Stimulated activated CD8-positive, alpha-beta memory T cell treated with anti-CD3 and anti-CD28 coated beads, Interleukin-15, amount 100 ng/mL, for 1 hour (primary cell): ENCODE measurements around the gene STIP1.
A peak's percentile ranks its signal among the peaks of the same experiment; 100 is the strongest.

Experiments used
- DNase-seq: peaks from one replicate; pipeline ENCODE4 v3.0.0-alpha.2; 2020; ENCODE audit warnings: low read depth

Gene STIP1

DNA sequence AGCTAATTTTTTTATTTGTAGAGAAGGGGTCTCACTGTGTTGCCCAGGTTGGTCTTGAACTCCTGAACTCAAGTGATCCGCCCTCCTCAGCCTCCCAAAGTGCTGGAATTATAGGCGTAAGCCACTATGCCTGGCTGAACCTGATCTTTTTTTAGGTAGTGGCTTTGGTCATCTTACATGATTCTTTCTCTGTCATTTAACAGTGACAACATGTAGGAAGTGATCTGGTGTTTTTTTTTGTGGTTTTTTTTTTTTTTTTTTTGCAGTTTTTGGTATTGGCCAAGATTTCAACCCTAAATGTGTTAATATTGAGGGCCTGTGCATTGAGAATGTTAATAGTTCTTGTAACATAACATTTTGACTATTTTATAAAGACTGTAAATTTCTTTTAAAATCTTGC, 12.5 kb downstream of the STIP1 start:
- DNase-seq, result no peak

DNA sequence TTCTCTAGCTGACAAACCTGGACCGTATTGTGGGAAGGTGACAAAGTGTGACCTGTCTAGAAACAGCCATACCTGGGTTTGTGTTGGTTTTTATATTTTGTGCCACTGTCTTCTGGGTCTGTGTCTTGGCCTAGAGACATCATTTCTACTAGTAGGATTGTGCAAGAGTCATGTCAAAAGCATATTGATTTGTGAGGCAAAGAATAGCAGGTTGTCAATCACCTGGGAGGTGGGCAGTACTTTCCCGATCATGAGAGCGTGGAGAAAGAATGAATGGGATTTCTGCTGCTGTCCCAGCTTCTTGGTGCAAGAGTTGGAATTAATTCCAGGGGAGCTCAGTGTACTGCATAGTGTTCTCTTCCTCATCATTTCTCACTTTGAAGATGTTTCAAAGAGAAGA, 15.6 kb downstream of the STIP1 start:
- no peak for DNase-seq

DNA sequence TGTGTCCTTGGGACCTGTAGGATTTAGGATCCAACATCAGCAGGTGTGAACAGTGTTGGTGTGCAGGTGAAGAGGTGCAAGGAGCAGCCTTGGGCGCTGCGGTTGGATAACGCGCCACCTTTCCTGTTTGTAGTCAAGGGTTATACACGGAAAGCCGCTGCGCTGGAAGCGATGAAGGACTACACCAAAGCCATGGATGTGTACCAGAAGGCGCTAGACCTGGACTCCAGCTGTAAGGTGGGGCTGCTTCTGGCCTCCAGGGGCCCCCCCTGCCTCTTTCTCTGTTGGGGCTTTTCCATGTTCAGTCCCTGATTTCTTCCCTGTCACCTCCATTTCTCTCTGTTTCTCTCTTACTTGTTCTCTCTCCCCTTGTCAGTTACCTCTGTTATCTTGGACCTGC, 17.0 kb downstream of the STIP1 start:
- no peak for DNase-seq

DNA sequence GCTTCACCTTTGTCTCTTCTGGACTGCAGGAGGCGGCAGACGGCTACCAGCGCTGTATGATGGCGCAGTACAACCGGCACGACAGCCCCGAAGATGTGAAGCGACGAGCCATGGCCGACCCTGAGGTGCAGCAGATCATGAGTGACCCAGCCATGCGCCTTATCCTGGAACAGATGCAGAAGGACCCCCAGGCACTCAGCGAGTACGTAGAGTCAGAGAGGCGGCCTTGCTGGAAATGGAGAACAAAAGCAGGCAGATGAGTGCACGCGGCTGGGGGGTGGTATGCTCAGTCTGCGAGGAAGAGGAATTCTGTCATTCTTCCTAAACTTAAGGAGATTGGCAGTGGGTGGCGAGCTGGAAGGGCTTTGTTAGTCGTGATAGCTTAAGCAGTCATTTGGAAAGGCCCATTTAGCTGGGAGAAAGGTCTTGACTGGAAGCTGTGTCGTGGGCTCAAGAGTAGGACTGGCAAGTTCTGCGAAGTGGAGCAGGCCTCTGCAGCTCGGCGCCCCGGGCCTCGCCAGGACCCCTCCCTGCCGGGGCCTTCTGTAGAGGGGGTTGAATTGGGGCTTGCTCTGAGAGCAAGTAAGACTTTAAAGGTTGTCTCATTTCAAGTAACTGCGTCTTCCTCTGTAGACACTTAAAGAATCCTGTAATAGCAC, 17.6 kb downstream of the STIP1 start:
- DNase-seq, result no peak

DNA sequence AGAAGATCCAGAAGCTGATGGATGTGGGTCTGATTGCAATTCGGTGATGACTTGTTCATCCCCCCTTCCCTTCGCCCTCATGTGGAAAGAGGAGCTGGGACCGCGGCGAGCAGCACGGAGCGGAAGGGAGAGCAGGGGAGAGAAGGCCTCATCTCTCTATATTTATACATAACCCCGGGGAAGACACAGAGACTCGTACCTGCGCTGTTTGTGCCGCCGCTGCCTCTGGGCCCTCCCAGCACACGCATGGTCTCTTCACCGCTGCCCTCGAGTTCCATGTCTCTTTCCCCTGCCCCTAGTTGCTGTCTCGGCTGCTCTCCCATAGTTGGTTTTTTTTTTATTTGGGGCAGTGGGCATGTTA, 18.1 kb downstream of the STIP1 start:
- no peak for DNase-seq

DNA sequence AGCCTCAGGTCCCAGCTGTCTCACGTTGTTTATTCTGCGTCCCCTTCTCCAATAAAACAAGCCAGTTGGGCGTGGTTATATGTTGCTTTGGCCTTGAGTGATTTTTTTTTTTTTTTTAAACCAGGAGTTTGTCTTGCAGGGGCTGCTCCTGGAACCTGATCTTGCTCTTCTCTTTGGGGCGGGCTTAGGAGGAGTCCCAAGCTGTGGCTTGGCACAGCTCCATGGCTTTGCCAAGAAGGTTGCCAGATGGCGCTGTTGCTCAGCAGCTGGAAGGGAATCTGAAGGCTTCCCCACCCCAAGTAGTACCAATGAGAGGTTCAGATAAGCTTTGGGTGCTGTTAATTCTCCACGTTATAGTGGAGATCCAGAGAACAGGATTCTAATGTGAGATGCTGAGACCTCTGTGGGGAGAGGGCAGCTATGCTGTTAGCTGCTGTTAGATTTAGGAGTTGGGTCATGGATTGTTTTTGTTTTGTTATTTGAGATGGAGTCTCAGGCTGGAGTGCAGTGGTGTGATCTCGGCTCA, 18.6 kb downstream of the STIP1 start:
- peak; percentile 70 for DNase-seq

DNA sequence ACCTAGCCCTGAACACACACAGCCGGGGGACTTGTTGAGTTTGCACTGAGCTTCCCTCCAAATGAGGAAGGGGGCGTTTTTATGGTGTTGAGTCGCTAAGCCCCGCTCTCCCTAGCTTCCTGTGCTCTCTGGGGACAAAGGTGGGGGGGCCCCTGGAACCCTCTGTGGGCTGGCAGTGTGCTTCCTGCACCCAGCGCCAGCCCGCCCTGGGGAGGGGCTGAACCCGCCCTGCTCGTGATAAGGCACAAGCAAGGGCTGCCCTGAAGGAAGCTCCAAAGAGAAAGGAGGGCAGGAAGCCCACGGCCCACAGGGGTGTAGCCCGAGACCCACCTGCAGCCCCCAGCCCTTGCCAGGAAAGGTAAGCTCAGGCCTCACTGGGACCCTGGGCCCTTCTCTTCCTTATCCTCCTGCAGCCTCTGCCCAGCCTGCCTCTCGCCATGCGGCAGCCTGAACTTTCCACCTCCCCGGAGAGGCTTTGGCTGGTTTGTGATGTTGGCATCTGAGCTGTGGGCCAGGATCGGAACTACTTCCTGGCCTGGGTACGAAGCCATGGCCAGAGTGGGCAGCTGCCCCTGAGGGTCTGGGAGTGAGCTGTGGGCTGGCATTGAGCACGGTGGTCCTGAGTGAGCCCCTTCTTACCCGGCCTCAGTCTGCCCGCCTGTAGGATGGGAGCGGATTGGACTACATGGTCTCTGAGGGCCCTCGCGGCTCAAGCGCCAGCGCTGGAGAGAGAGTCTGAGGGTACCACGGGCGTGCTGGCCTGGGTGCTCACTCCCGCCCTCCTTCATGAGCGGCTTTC, 20.7 kb downstream of the STIP1 start, which contains the start of gene FERMT3:
Gene FERMT3 (plus strand): TSS at position 265 of the 799 bp plus-strand sequence. CDS start 644 bp downstream, outside the sequence.
- DNase-seq, result no peak

DNA sequence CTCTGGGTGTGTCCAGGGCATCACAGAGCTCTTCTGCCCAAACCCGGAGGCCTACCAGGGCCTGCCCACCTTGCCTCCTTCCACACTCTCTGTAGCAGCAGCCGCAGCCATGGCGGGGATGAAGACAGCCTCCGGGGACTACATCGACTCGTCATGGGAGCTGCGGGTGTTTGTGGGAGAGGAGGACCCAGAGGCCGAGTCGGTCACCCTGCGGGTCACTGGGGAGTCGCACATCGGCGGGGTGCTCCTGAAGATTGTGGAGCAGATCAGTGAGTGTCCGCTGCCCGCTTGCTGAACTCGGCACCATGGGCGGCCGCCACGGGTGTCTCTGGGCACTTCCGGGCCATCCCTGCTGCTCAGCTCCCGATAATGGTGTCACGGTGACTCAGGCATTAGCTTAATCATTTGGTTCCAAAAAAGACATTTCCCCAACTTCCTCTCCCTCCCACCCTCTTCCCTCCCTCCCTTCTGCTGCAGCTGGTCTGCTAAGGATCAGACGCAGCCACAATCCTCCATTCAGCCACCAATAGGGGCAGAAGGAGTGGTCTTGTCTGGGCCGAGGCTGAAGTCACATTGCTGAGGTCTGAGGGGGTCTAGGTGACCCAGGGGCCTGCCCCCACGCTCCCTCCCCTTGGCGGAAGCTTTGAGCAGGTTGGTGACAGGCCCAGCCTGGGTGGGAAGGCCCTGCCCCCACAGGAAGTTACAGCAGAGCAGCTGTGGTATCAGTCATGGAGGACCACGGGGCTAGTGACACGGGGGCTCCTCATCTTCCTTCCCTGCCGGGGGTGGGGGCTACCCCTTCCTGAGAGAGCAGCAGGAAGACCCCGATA, 21.5 kb downstream of the STIP1 start:
- peak; percentile 50 for DNase-seq

DNA sequence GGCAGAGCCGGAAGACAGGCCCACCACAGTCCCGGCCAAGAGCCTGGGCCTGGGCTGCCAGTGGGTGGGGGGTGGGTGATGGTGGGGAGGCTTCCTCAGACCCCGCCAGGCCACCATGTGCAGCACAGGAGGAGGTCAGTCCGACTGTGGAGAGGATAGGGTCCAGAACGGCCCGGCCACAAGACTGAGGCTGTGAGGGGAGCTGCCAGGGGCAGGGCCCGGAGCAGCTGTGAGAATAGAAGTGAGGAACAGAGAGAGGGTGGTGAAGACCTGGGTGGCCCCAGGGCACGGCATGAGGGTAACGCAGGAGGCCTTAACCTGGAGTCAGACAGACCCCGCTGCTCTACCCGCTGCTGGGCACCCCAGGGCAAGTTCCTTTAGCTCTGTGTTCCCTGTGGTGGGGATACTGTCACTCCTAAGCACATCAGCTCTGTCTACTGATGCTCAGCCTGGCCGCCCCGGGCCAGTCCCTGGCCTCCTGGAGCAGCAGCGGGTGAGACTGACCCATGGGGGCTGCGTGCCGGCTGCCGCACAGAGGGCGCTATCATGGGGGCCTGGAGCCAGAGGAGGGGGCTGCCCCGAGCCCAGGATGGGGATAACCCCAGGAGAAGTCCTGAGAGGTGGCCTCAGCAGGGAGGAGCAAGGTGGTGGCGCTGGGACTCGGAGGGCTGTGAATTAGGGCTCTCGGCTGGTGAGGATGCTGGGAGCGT, 22.3 kb downstream of the STIP1 start:
- no peak for DNase-seq

DNA sequence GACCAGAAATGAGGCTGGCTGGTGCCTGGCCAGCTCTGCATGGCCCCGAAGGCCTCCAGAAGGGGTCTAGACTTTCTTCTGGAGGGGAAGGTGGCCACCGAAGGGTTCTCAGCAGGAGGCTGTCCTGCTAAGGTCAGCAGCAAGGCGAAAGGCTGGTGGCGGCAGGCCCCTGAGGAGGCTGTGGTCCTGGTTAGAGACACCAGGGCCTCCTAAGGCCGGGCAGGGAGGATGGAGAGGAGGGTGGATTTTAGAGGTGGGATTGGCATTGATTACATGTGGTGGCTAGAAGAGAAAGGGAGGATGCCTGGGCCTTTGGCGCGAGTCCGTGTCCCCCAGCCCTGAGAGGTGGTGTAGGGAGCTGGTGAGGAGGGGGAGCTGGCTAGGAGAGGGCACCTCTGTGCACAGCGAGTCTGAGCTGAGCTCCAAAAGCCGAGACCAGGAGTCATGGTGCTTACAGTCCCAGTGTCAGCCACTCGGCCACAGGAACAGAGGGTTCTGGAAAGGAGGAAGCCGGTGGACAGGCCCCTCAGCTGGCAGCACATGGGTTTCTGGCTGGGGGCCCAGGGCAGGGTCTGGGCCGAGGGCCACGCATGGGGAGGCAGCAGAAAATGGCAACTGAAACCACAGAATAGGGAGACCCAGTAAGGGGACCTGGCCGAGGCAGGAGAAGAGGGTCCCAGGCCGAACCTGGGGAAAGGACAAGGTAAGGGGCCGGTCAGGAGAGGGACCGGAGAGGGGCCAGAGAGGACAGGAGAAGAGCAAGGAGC, 23.0 kb downstream of the STIP1 start:
- DNase-seq, result no peak

DNA sequence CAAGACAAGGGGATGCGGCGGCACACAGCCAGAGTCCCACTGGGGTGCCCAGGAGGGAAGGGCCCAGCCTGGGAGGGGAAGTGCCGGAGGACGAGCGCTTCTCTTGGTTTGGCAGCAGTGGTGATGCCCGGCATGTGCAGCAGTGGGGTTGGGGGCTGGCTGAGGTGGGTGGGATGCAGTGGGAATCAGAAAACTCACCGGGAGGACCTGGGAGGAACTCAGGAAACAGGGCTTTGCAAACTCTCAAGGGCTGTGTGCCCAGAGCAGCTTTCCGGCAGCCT, 23.5 kb downstream of the STIP1 start:
- no peak for DNase-seq

DNA sequence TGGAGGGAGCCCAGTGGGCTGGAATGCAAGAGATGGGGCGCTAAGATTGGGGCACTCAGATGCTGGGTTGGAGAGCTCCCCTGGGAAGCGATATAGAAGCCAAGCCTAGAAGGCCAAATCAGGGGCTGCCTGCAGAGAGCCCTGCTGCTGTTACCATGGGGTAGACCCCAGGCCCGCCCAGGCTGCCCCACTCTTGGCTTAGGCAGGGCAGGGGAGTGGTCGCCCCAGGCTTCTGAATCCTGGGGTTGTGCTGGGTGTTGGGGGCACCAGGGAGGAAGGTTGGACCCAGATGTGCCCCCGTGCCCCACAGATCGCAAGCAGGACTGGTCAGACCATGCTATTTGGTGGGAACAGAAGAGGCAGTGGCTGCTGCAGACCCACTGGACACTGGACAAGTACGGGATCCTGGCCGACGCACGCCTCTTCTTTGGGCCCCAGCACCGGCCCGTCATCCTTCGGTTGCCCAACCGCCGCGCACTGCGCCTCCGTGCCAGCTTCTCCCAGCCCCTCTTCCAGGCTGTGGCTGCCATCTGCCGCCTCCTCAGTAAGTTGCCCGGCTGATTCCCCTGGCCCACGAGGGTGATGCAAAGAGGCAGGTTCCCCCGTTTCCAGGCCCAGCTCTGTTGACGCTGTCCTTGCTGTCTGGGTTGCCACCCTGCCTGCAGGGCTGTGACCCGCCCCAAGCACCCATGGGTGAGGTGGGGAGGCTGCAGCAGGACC, 24.5 kb downstream of the STIP1 start:
- no peak for DNase-seq

DNA sequence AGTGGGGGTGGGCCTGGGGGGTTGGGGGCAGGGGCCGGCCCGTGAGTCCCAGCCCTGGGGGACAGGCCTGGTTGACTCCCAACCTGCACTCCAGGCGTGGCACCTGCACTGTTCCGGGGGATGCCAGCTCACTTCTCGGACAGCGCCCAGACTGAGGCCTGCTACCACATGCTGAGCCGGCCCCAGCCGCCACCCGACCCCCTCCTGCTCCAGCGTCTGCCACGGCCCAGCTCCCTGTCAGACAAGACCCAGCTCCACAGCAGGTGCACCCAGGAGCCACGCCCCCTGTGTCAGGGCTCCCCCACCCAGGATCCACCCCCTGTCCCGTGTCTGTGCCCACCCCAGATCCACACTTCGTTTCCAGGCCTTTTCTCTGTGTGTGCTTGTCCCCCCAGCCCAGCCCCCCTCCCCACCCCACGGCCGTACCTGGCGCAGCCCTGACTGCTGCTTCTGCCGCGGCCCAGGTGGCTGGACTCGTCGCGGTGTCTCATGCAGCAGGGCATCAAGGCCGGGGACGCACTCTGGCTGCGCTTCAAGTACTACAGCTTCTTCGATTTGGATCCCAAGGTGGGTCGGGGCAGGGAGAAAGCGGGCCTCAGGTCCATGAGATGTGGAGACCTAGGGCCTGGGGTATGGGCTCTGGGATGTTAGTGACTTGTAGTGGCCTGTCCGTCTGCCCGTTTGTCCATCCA, 25.4 kb downstream of the STIP1 start:
- no peak for DNase-seq

DNA sequence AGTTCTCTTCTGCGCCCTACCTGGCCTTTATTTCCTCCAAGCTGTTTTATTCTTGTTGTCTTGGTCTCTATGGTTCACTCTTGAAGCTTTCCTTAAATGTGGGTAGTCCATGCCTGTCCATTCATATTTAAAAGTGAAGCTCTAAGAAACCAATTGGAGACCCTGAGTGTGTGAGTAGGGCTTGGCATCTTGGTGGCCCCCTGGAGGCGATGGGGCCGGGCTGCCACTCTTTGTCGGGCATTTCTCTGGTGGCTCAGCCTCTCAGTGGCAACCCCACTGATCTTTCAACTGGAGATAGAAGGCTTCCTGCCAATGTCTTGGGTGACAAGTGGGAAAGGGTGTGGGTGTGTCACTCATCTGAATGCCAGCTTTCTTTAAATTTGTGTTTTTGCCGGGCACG, 30.9 kb downstream of the STIP1 start:
- DNase-seq, result no peak

DNA sequence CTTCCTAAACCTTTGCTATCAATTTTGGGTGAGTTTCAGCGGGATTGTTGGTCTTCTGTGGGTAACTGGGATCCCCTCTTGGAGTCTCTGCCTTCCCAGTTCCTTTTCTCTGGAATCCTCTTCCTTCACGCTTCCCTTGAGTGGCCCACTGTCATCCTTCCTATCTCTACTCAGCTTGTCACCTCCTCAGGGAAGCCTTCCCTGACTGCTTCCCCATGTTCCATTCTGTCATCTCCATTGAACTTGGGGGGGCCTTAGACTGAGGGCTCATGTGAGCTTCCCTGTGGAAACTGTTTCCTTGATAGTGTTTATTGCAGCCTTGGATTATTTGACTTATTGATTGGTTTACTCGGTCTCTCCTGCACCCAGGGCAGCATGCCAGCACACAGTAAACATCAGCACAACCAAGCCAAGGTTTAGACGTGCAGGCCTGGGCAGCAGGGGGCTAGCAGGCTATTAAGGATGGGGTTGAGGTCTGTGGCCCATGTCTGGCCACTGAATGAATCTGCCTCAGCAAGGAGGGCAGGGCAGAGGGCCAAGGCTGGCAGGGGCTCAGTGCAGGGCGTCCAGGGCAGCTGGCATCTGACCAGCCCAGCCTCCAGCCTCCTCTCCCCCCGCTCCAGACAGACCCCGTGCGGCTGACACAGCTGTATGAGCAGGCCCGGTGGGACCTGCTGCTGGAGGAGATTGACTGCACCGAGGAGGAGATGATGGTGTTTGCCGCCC, 32.8 kb downstream of the STIP1 start:
- DNase-seq, result no peak

DNA sequence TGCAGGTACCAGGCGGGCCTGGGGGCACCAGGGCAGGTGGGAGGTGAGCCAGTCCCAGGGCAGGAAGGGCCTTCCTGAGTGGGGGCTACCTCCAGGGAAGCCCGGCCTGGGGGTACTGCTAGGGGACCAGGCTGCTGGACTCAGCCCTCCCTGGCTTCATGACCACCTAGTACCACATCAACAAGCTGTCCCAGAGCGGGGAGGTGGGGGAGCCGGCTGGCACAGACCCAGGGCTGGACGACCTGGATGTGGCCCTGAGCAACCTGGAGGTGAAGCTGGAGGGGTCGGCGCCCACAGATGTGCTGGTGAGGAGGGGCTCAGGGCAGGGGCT, 33.3 kb downstream of the STIP1 start:
- no peak for DNase-seq

DNA sequence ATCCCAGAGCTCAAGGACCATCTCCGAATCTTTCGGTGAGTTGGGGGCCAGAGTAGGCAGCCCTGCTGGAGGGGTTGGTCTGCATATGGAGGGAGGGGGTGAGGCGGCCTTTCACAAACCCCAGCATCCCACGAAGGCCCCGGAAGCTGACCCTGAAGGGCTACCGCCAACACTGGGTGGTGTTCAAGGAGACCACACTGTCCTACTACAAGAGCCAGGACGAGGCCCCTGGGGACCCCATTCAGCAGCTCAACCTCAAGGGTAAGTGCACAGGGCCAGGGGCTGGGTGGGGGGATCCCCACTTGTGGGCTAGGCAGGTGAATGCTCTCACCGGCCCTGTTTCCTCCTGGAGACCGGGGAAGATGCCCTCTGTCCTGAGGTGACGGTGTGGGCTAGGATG, 33.8 kb downstream of the STIP1 start:
- DNase-seq, result no peak

DNA sequence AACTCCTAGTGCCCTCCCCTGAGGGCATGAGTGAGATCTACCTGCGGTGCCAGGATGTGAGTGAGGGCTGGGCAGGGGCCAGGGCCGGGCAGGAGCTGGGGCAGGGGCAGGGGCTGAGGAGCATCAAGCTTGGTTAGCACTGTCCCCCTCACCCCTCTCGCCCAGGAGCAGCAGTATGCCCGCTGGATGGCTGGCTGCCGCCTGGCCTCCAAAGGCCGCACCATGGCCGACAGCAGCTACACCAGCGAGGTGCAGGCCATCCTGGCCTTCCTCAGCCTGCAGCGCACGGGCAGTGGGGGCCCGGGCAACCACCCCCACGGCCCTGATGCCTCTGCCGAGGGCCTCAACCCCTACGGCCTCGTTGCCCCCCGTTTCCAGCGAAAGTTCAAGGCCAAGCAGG, 34.3 kb downstream of the STIP1 start:
- no peak for DNase-seq

DNA sequence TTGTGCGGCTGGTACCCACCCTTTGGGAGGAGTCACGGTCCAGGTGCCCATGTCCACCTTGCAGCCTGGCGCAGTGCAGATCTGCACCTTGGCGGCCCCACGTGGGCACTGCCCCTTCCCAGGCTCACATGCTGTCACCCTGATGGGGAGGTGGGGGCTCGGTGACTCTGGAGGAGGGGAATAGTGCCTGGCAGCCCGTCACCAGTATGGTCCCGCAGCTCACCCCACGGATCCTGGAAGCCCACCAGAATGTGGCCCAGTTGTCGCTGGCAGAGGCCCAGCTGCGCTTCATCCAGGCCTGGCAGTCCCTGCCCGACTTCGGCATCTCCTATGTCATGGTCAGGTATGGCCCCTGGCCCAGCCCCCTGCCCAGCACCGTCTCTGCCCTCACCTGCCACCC, 34.8 kb downstream of the STIP1 start:
- no peak for DNase-seq

DNA sequence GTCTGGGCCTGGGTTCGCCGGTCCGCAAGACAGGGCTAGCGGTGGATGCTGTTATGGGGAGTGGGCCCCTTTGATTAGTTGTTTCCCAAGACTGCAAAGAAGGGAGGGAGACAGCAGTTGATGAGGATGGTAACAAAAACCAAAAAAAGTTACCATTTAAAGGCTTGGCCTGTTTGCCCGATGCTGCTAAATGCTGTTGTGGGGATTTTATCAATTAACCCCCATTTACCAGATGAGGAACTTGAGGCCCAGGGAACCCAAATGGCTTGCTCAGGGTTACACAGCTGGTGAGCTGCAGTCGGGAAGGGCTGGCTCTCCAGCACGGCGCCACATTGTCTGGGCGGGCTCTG, 36.7 kb downstream of the STIP1 start:
- no peak for DNase-seq
